GM21423 (cell line): Measurements from ENCODE around the gene ANKRD55.
A peak's percentile ranks its signal among the peaks of the same experiment; 100 is the strongest.
"Not testable (repeated sequence)": the region's sequence is repeated elsewhere in the genome, so short reads cannot be mapped to it uniquely, and the experiment has no call there.

ENCODE experiments used
- ATAC-seq: cut with Tn5 transposase; IDR thresholded peaks from one replicate; pipeline ENCODE4 v1.9.1; 2021; ENCODE audit warnings: mild to moderate bottlenecking, moderate library complexity; ENCODE audit not compliant: unreplicated experiment

ANKRD55 gene

DNA sequence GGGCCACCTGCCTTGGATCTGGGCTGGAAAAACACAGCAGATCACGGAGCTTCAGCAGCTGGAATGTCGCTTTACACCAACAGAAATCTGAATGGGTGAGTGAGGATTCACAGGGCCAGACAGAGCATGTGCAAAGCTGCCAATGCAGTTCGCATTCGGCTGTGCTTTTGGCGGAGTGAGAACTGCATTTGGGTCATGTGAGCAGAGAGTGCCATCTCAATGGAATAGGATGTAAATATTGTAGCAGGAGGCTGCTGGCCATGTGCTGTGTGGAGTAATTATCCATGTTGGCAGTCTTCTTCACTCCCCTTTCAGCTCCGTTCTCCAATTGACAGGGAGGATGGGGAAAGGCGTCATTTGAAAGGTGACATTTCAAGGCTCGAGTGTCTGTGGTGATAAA is at the start of gene ANKRD55:
ANKRD55 (minus strand) TSS at position 101 of the 400 bp plus-strand sequence. CDS start 417 bp downstream, outside the sequence.
- ATAC-seq, result no peak

DNA sequence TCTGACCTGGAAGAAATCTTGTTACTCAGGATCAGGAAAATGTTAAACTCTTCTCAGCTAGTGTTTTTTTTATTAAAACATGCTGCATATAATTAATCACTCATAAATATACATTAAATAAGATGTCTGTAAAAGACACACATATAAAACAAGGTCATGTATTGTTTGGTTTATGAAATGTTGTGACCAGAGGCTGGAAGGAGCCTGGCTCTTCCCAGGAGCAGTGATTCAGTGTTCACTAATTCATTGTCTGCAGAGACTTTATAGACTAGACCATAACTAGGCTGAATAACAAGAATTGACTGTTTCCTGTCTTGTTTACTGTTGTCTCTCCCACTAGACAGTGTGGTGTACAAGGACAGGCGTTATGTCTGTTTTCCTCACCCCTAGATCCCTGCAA is 49.1 kb upstream of the ANKRD55 start:
- ATAC-seq, result no peak

DNA sequence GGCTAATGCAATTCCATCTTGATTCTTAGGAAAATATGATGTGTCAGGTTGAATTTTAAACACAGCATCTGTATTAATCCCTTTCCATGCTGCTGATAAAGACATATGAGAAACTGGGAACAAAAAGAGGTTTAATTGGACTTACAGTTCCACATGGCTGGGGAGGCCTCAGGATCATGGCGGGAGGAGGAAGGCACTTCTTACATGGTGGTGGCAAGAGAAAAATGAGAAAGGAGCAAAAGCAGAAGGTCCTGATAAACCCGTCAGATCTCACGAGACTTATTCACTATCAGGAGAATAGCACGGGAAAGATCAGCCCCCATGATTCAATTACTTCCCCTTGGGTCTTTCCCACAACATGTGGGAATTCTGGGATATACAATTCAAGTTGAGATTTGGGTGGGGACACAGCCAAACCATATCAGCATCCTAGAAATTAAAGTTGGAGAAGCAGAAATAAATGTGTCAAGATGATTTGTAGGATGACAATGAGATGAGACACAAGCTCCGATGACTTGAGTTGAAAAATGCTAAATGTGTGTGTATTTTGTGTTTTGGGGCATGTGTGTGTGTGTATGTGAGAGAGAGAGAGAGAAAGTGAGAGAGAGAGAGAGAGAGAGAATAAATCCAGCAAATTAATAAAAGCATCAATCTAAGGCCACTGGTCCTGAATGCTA is 48.5 kb upstream of the ANKRD55 start:
- ATAC-seq, result no peak

DNA sequence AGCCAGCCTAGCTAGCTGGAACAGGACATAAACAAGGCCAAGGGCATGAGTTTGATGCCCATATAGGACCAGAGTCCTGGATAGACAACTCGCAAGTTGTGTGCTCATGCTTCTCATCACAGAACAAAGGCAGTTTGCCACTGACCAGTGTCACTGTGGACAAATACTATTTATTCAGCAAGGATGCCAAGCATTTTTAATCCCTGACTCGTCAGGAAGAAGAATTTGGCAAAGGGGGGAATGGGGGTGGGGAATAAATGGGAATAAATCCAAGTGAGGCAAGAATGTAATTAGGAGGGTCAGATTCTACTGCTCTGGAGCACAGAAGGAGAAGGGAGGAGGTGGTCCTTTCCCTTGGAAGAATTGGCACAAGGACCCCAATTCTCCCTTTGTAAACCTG is 46.8 kb upstream of the ANKRD55 start:
- ATAC-seq, result no peak

DNA sequence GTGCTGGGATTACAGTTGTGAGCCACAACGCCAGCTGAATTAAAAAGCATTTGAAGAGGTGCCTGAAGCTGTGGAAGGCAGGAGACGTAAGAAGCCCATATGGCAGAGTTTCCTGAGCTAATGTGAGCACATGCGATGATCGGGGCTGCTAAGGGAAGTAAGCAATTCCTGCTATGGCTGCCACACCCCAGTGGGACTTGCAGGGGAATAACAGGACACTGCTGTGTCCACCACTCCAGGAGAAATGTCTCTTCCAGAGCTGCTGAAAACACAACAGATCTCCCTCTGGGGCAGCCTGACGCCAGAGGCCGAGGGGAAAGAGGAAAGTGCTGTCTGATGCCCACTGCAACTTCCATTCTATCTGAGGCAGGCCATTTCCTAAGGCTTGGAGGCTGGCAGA is 46.2 kb upstream of the ANKRD55 start:
- ATAC-seq, result no peak

DNA sequence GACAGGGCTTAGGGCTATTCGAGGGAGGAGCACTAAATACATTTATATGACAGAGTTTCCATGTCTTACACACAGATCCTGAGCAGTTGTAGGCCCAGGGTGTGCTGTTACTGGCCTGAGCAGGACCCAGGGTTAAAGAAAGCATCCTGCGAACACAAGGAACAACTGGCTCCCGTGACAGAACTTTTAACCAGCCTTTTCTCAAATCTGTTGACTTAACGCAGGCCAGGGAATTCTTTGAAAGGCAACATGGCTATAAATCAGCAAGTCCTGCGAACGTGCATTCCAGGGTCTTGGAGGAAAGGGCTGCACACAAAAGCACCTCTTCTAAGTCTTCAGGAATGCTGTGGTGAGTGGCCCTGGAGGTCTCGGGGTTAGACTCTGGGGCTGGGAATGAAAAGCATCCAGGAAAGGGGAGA is 45.2 kb upstream of the ANKRD55 start:
- no peak for ATAC-seq

DNA sequence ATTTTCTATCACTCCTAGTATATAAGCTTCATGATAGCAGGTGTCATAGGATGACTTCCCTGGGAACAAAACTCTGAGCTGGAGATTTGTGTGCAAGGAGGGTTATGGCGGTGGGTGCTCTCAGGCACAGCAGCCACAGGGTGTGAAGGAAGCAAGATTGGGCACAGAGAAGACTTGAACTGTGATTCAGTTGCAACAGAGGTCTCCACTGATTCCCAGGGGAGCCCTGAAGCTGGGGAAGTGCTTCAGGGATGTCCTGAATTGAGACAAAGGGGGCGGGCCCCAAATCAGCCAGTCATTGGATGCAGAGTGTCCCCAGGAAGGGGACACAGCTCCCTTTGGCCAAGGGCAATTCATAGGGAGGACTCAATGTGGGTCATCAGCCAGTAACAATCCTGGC is 44.4 kb upstream of the ANKRD55 start:
- no peak for ATAC-seq

DNA sequence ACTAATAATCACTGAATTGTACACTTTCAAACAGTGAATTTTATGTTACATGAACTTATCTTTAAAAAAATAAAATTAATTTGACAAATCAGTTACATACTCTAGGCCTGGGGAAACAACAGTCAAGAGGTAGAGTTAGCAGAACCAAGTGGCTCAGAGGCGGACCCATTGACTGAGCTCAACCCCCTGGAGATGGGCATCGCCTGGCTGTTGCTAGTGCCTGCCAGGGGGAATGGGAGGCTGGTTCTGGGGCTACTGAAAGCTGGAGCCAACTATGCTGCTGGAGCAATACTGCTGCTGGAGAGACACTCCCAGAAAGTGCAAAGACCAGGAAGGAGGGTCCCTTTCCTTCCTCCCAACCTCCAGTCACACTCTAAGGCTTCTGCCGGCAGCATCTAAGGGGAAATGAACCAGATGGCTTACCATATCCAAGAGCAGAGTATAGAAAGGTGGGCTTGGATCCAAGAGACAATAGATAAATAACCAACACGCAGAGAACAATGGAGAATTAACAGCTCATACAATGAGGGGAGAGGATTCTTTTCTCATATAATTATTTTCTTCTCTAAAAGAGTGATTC is 40.3 kb upstream of the ANKRD55 start:
- no peak for ATAC-seq

DNA sequence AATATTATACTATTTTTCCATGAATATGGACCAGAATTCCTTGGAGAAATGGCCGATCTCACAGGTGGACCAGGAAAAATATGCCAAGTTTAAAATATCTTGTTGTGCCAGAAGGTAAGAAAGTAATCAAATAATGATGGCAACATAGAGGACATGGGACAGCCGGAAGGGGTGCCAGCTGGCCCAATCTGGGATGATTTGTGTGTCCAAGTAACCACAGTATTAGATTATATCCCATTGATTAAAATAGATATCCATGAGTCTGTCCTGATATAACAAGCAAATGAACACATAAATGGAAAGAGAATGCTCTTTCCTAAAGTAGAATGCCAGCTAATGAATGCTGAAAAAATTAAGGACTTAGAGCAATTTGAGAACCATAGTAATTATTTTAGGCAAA is 39.6 kb upstream of the ANKRD55 start:
- ATAC-seq, result no peak

DNA sequence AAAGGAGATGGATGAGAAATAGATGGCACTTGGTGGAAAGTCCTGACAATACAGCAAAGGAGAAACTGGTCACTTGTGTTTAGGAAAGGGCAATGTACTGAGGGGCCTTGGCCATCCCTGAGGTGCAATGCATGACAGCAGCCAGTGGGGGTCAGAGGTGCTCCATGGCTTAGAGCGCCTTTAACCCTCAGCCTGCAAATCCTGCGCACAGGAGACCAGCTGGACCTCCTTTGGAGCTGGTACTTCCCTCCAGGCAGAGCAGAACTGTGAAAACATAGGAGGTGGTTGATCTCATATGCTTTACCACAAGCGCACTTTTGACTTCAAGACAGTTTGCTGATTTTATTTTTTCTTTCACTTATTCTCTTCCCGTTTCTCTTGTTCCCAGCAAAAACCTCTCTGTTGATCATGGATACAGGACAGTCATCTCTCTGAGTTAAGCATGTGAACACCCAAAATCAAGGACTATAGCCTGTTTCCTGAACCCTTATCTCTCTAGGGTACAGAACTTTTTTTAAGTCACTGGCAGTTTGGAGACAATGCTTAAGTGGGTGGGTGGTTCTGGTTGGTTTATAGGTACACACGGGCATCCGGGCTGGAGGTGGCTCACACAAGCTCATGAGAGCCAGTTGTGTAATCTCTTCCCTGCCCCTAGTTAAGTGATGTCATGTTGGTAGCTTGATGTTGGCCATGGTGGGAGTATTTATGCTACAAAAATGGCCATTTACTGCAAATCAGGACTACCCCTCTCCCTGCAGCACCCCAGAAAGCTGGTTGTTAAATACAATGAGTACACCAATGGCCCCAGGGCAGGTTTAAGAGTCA is 37.6 kb upstream of the ANKRD55 start:
- peak; percentile 86 for ATAC-seq

DNA sequence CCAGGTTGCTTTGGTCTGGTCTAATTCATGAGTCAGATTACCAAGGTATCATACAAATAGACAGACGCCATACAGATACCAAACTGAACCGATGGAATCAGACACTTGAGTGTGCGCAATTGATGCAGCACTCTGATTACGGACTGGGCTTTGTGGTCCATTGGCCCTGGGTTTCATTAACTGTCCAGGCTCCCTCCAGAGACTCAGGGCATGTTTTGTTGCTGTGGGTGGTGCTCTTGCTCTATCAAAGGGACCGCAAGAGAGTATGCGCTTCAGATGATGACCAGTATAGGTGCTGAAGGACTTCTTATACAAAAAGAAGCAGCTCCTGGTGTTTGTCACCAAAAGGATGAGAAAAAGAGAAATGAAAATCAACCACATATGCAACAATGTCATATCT is 36.9 kb upstream of the ANKRD55 start:
- no peak for ATAC-seq

DNA sequence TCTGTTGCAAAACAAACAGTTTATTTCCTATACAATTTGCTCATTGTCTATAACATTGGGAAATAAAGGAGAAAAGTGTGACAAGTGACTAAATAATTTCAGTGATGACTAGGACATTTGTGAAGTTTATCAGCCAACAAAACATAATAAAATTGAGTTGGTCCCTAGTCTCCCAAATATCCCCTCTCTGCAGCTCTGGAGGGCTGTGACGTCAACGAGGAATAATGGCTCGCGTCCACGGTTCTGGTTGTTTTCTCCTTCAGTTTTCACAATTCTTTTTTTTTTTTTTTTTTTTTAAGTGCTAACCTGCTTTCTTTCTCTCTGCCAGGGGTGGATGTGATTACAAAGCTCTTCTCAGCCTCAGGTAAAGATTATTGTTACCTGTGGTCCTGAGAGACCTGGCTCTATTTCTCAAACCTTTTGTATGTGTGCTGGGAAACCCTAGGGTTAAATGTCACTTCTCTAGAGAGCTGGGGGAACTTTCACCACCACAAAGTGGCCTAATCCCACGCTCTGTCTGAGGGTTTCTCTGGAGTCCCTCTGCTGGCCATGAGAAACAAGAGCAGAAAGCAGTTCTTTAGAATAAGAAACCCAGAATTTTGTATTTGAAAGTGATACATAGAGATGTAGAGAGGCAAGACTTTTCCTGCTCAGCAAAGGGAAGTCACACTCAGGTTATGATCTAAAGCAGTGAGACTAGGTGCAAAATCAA is 36.2 kb upstream of the ANKRD55 start:
- ATAC-seq, result no peak

DNA sequence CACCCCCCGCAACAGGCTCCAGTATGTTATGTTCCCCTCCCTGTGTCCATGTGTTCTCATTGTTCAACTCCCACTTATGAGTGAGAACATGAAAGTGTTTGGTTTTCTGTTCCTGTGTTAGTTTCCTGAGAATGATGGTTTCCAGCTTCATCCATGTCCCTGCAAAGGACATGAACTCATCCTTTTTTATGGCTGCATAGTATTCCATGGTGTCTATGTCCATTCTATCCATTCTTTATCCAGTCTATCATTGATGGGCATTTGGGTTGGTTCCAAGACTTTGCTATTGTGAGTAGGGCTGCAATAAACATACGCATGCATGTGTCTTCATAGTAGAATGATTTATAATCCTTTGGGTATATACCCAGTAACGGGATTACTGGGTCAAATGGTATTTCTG is 35.6 kb upstream of the ANKRD55 start:
- not testable (repeated sequence) for ATAC-seq

DNA sequence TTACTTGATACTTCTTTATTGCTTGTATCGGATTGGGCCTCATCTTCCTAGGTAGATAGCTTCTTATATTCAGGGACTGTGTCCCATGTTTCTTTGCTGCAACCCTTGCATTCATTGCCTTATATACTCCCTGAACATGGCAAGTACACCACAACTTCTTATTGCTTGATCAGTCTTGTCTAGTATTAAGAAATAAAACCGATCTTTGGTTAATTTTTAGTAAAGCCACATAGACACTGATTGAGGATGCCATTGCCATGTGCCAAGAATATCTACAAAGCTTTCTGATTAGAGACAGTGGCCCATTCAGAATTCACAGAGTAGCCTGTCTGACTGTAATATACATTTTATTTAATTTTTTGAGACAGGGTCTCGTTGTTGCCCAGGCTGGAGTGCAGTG is 34.7 kb upstream of the ANKRD55 start:
- ATAC-seq, result no peak

DNA sequence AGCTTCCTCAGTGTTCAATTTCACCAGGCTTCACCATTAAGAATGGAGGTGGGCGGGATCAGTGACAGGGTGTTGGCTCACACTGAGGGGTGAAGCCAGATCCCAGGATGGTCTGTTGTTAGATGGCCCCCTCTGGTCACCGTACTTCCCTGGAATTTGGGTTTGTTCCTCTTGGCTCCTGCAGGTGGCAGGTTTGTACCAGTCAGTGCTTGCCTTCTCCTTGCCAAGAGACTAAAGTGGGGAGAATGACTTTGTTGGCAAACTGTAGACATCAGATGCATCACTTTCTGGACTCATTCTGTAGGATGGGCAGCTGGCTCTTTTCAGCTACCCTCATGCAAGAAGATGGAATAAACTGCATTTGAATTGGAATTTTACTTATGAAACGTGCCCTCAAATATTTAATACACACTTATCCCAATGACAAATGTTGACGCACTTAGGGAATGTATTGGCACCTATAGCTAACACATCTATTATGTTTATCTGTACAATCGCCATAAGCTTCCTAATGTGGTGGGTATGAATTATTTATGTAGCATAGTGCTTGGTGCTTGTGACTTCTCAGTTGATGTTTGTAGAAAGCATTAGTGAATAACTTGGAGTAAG is 31.4 kb upstream of the ANKRD55 start:
- ATAC-seq, result no peak

DNA sequence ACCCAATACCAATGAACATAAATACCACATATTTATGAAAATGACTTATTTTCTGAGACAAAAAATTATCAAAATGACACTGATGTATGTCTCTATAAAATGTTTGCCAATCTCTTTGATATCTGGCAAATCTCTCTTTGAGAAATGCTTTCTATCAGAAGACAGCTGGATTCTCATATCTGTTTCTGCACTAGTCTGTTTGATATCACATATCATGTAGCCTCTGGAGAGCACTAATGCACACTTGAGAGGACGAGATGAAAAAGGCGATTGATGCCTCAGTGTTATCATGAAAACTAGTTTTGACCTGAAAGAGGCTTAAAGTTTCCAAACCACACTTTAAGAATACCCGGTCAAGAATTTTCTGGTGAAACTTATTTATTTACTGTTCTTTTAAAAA is 29.1 kb upstream of the ANKRD55 start:
- ATAC-seq, result no peak

DNA sequence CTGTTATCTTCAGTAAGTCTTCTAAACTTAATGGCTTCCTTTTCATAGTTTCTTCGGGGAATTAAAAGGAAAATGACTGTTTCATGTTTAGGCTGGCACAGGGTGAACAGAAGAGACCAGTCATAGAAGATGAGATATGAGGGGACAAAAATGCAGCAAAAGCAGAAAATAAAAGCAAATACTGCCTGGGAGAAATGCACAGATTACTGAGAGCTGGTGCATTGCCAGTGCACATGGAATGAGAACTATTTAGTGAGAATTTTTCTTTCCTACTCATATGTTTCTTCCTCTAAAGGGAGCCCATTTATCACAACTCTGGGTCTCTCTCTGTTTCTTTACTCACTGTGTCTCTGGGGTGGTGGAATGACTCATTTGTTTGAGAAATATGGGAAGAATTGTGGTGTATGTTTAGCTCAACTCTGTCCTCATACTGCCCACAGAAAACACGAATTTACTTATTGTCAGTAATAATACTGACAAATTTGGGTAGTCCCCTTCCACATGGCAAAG is 25.9 kb upstream of the ANKRD55 start:
- no peak for ATAC-seq

DNA sequence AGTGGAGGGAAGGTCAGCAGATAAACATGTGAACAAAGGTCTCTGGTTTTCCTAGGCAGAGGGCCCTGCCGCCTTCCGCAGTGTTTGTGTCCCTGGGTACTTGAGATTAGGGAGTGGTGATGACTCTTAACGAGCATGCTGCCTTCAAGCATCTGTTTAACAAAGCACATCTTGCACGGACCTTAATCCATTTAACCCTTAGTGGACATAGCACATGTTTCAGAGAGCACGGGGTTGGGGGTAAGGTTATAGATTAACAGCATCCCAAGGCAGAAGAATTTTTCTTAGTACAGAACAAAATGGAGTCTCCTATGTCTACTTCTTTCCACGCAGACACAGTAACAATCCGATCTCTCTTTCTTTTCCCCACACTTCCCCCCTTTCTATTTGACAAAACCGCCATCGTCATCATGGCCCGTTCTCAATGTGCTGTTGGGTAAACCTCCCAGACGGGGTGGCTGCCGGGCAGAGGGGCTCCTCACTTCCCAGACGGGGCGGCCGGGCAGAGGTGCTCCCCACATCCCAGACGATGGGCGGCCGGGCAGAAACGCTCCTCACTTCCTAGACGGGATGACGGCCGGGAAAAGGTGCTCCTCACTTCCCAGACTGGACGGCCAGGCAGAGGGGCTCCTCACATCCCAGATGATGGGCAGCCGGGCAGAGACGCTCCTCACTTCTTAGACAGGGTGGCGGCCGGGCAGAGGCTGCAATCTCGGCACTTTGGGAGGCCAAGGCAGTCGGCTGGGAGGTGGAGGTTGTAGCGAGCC is 24.8 kb upstream of the ANKRD55 start:
- ATAC-seq, result not testable (repeated sequence)

DNA sequence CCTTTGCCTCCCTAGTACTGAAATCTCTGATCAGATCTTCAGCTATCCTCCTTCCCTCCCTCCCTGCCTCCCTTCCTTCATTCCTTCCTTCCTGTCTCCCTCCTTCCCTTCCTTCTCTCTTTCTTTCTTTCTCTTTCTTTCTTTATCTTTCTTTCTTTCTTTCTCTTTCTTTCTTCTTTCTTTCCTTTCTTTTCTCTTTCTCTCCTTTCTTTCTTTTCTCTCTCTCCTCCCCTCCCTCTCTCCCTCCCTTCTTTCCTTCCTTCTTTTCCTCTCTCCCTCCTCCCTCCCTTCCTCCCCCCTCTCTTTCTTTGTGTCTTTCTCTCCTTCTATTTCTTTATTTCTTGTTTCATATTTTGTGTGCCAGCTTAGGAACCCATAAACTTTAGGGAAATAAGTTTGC is 23.9 kb upstream of the ANKRD55 start:
- no peak for ATAC-seq

DNA sequence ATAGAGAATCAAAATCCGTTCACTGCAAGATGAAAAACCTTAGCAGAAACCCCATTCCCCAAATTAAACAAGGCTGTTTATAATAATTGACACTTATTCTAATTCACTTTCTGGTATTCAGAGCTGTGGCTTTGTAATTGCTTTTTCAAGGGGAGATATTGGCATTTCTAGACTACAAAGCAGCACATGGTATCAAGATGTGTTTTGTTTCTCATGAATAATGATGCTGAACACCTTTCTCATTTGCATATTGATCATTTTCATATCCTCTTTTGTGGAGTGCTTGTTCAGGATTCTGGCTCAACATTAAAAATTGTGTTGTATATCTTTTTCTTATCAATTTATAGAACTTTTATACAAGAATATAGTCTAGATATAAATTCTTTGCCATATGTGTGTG is 22.4 kb upstream of the ANKRD55 start:
- ATAC-seq, result no peak
